Common myeloid progenitor, CD34-positive (primary cell): Measurements from ENCODE around the gene PPL.

Source experiments
- CTCF ChIA-PET: fragments of 350-600 bp; sonication (Branson Sonifier 250); formaldehyde crosslinking; loops from one replicate; lab custom pipeline; 2021; ENCODE audit warnings: antibody characterized with exemption; lab: Charles Lee
- POLR2A ChIA-PET: fragments of 350-600 bp; sonication (Branson Sonifier 250); formaldehyde crosslinking; loops from one replicate; lab custom pipeline; 2021; ENCODE audit warnings: antibody characterized with exemption; lab: Charles Lee
- DNase-seq, 3 donors: peaks; one replicate each; pipeline versions ENCODE4 v3.0.0 to v3.0.0-alpha.2; 2013
- H3K27ac ChIP-seq, 2 experiments: 1 replicate in 1 of 2; 2 replicates in 1 of 2; pipeline ENCODE4 v1.7.0; 2013; ENCODE audit warnings: inconsistent platforms in 2 of 2, low read length in 2 of 2, mild to moderate bottlenecking in 2 of 2, low read depth in 1 of 2, moderate library complexity in 1 of 2; ENCODE audit not compliant: severe bottlenecking in 2 of 2, insufficient read depth in 1 of 2, poor library complexity in 1 of 2
- H3K27me3 ChIP-seq, 5 experiments: replicated peaks in 2 of 5; 1 replicate in 3 of 5; 2 replicates in 2 of 5; pipeline versions ENCODE4 v1.6.1 to v1.7.0; 2013; ENCODE audit warnings: low read length in 4 of 5, mild to moderate bottlenecking in 2 of 5, moderate library complexity in 2 of 5, inconsistent platforms in 1 of 5; ENCODE audit not compliant: insufficient read depth in 5 of 5, control insufficient read depth in 4 of 5
- H3K36me3 ChIP-seq, 4 experiments: 1 replicate in 2 of 4; 2 replicates in 2 of 4; pipeline versions ENCODE4 v1.6.1 to v1.7.0; 2013; ENCODE audit warnings: low read length in 3 of 4, control low read depth in 1 of 4, mild to moderate bottlenecking in 1 of 4; ENCODE audit not compliant: control insufficient read depth in 4 of 4, insufficient read depth in 4 of 4
- H3K4me1 ChIP-seq, 4 experiments: 1 replicate in 3 of 4; 2 replicates in 1 of 4; pipeline versions ENCODE4 v1.6.1 to v1.7.1; 2013; ENCODE audit warnings: low read length in 3 of 4, mild to moderate bottlenecking in 3 of 4, control low read depth in 1 of 4, inconsistent platforms in 1 of 4, moderate library complexity in 1 of 4; ENCODE audit not compliant: control insufficient read depth in 4 of 4, insufficient read depth in 4 of 4; ENCODE audit errors: control extremely low read depth in 1 of 4
- H3K4me3 ChIP-seq, 7 experiments: 1 replicate in 4 of 7; 2 replicates in 3 of 7; pipeline versions ENCODE4 v1.5.1 to v1.7.0; 2013; ENCODE audit warnings: mild to moderate bottlenecking in 7 of 7, low read length in 6 of 7, moderate library complexity in 6 of 7, inconsistent platforms in 2 of 7, low read depth in 2 of 7, control low read depth in 1 of 7; ENCODE audit not compliant: insufficient read depth in 4 of 7, control insufficient read depth in 1 of 7; ENCODE audit errors: extremely low read depth in 1 of 7
- H3K9me3 ChIP-seq, 5 experiments: 1 replicate in 4 of 5; 2 replicates in 1 of 5; pipeline versions ENCODE4 v1.6.1 to v1.7.1; 2013; ENCODE audit warnings: low read length in 4 of 5, mild to moderate bottlenecking in 2 of 5, inconsistent platforms in 1 of 5, low read depth in 1 of 5, moderate library complexity in 1 of 5; ENCODE audit not compliant: control insufficient read depth in 4 of 5, insufficient read depth in 2 of 5; ENCODE audit errors: control extremely low read depth in 1 of 5
- WGBS: methylation state at CpG from one replicate; pipeline ENCODE4 v1.1.5; 2013; ENCODE audit not compliant: insufficient coverage; 5-methylcytosine and 5-hydroxymethylcytosine counted together

Gene PPL

DNA sequence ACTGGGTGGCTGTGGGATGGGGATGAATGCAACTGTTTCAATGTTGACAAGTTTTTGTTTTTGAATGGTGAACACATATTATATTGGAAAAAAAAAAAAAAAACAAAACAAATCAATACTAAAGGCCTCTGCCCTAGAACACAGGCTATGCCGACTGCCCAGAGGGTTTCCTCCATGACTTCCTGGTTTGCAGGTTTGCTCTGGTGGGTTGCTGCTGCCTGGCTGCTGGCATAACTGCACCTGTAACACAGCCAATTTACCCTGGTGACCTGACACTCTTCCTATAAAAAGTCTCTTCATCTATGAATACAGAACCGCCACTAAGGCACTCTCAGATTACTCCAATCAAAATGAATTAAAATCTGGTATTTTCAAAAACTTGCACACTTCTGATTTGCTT lies 100.2 kb downstream of the PPL start:
- H3K4me1 ChIP-seq = no peaks in the 10 kb centered on the region
- CTCF ChIA-PET = interaction anchor here (0.6 to 1.1 kb wide), 2 partner anchors 10 to 96 kb away, joined by 3 read pairs; no protein-coding TSS in a partner anchor
- POLR2A ChIA-PET = no interaction called here
- H3K4me3 ChIP-seq = no peak overlapping the region
- no peak overlapping the region for H3K27ac ChIP-seq
- peaks cover 25 to 80% (median 63%) of the 10 kb centered on the region in 4 experiments for H3K36me3 ChIP-seq
- DNase-seq = no peak
- 92% methylated on average over 2 of the region's 2 CpGs for WGBS
- H3K27me3 ChIP-seq = no peaks in the 10 kb centered on the region
- no peaks in the 10 kb centered on the region for H3K9me3 ChIP-seq

DNA sequence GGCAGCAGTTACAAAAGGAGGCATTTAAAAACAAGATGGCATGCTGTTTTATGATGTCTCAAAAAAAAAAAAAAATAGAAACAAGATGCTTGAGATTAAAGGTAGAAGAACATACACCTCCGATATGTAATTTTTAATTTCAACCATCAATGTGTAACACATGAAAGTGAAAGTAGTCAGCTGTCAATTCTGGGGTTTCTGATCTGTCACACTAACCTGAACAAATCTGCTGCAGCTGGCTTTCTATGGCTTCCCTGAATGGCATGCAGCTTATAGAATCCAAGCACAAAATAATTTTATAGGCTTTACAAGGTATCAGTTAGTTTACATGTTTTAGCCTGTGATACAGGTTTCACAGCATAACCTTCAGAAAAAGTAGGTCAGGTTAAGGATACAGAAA lies 103.4 kb downstream of the PPL start:
- no peak for DNase-seq
- Histone ChIP-seq H3K27ac (no peak overlapping the region), H3K27me3 (no peaks in the 10 kb centered on the region), H3K4me3 (no peak overlapping the region), H3K9me3 (no peaks in the 10 kb centered on the region), H3K36me3 (peaks cover 35 to 78% (median 60%) of the 10 kb centered on the region in 4 experiments), H3K4me1 (no peaks in the 10 kb centered on the region)
- no CpG with 5 or more reads among the region's 1 CpG for WGBS
- ChIA-PET POLR2A (no interaction called here), CTCF (interaction anchor here (2.2 kb wide), 1 partner anchor 9 kb away, joined by 6 read pairs; no protein-coding TSS in a partner anchor)

DNA sequence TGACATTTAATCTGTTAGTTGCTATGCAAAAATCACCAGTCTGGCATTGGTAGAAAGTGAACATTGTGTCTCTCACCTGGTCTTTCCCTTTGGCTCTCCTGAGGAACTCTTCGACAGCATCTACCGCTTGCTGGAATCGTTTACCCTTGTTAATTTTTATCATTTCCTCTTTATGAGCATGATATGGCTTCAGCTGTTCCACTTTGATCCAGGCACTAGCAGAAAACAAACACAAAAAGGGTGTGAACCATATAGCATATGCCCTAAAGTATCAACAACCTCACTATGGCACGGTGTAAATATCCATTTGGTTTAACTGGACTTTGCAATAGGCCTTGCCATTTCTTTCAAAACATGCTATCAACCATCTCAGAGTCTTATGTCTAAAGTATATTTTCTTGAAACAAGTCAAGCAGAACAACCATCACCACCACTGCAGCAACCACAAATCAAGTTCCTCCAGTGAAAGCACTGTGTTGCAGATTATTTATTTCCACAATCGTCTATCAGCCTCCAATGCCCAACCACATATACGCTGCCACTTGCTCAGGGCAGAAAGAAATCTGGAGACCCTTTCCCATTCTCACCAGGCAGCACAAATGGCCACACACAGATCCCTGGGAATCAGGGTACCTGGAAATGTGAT lies 104.1 kb downstream of the PPL start:
- 96% methylated on average over 5 of the region's 6 CpGs for WGBS
- H3K4me1 ChIP-seq = no peaks in the 10 kb centered on the region
- no peak overlapping the region for H3K27ac ChIP-seq
- peaks cover 36 to 79% (median 57%) of the 10 kb centered on the region in 4 experiments for H3K36me3 ChIP-seq
- H3K4me3 ChIP-seq = no peak overlapping the region
- ChIA-PET POLR2A (no interaction called here), CTCF (interaction anchor here (2.2 kb wide), 1 partner anchor 10 kb away, joined by 6 read pairs; no protein-coding TSS in a partner anchor)
- no peaks in the 10 kb centered on the region for H3K27me3 ChIP-seq
- no peak for DNase-seq
- H3K9me3 ChIP-seq = no peaks in the 10 kb centered on the region
